GM21423 (cell line): ENCODE measurements around the gene SPON1.
"Not testable (repeated sequence)": the region's sequence is repeated elsewhere in the genome, so short reads cannot be mapped to it uniquely, and the experiment has no call there.

Experiments used
- ATAC-seq: cut with Tn5 transposase; IDR thresholded peaks from one replicate; pipeline ENCODE4 v1.9.1; 2021; ENCODE audit warnings: mild to moderate bottlenecking, moderate library complexity; ENCODE audit not compliant: unreplicated experiment

Gene SPON1

GRCh38 chr11:13962562-13963168 is at the start of gene SPON1:
Gene SPON1 (plus strand): TSS chr11:13962723. CDS start chr11:13962905, 182 bp downstream.
- ATAC-seq, result no peak

GRCh38 chr11:13917264-13917663 is 45.3 kb upstream of the SPON1 start:
- no peak for ATAC-seq

- ATAC-seq, result no peak
Measured at GRCh38 chr11:13917904-13918303, 44.6 kb upstream of the SPON1 start.

- no peak for ATAC-seq
Measured at GRCh38 chr11:13920756-13921155, 41.8 kb upstream of the SPON1 start.

GRCh38 chr11:13921545-13921944 is 41.0 kb upstream of the SPON1 start:
- no peak for ATAC-seq

GRCh38 chr11:13923182-13923581 is 39.3 kb upstream of the SPON1 start:
- no peak for ATAC-seq

- ATAC-seq, result no peak
Measured at GRCh38 chr11:13923716-13924650, 38.5 kb upstream of the SPON1 start.

- ATAC-seq, result no peak
Measured at GRCh38 chr11:13924801-13925327, 37.7 kb upstream of the SPON1 start.

- ATAC-seq, result not testable (repeated sequence)
Measured at GRCh38 chr11:13926366-13926765, 36.2 kb upstream of the SPON1 start.

- ATAC-seq, result no peak
Measured at GRCh38 chr11:13926981-13927380, 35.5 kb upstream of the SPON1 start.

- no peak for ATAC-seq
Measured at GRCh38 chr11:13927481-13927880, 35.0 kb upstream of the SPON1 start.

- ATAC-seq, result no peak
Measured at GRCh38 chr11:13928566-13929251, 33.8 kb upstream of the SPON1 start.

- ATAC-seq, result no peak
Measured at GRCh38 chr11:13929395-13929891, 33.1 kb upstream of the SPON1 start.

GRCh38 chr11:13931356-13931755 is 31.2 kb upstream of the SPON1 start:
- ATAC-seq, result no peak

GRCh38 chr11:13937154-13937553 is 25.4 kb upstream of the SPON1 start:
- ATAC-seq, result not testable (repeated sequence)

GRCh38 chr11:13938829-13939228 is 23.7 kb upstream of the SPON1 start:
- not testable (repeated sequence) for ATAC-seq

GRCh38 chr11:13939961-13940906 is 22.3 kb upstream of the SPON1 start:
- no peak for ATAC-seq

- ATAC-seq, result no peak
Measured at GRCh38 chr11:13940907-13941256, 21.6 kb upstream of the SPON1 start.

- no peak for ATAC-seq
Measured at GRCh38 chr11:13941775-13942174, 20.7 kb upstream of the SPON1 start.

GRCh38 chr11:13942378-13942777 is 20.1 kb upstream of the SPON1 start:
- no peak for ATAC-seq
